Measurements from ENCODE around the gene CELA1.

The CELA1 gene

DNA sequence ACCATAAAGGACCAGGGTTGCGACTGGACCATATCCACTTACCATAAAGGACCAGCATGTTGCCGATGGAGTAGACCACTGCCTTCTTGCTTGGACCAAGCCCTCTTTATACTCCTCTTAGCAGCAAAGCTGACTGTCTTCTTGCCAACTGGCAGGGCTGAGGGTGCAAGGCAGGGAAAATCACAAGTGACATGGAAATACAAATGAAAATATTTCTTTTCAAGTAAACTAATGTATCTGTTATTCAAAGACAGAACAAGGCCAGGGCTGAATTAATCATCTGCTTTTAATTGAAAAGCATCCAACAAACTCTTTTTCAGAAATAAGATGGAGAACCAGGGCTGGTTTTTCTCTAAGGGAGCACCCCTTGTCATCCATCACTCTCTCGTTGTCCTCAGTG is at the start of gene CELA1:
Gene CELA1, minus strand, starts transcription at position 99 of the 400 bp plus-strand sequence. Its CDS starts 41 bp downstream, at position 58.
- no peak for DNase-seq (ENCODE audit: low read depth in 2 of 2)

DNA sequence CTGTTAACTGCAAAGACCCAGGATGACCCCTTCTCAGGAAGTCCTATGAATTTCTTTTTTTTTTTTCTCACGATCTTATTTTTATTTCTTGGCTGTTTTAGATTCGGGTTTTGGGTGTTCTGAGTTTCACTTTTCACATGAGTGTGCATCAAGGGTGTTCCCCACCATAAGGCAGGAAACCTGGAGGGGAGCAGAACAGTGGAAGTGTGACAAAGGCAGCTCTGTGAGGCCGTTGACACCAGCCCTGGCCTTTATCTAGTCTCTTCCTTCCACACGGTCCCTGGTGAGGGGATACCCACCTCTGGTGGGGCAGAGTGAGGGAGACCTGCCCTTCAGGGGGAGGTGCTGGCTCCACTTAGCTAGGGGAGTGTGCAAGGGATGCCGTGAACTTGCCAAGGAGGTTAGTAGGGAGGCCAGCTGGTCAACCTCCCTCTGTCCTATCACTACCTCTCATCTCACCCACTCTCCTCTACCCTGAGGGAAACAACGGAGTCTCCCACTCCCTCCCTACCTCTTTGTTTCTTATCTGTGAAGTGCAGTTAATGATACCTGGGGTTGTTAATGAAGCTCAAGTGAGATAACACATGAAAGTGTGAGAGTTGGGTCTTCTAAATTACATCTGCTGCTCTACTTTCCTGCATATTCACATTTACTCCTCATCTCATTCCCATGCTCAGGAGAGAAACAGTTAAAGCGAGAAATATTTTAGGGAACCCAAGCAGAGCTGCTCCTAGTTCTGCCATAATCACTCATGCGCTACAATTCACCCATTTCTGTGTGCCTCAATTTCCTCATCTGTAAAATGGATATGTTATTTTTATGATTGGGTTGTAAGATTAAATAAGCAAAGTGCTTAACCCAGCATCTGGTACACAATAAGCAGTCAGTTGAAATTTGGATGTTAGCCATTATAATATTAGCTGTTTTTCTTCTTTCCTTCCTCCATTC is 49.1 kb upstream of the CELA1 start:
- no peak for DNase-seq (ENCODE audit: low read depth in 2 of 2)

DNA sequence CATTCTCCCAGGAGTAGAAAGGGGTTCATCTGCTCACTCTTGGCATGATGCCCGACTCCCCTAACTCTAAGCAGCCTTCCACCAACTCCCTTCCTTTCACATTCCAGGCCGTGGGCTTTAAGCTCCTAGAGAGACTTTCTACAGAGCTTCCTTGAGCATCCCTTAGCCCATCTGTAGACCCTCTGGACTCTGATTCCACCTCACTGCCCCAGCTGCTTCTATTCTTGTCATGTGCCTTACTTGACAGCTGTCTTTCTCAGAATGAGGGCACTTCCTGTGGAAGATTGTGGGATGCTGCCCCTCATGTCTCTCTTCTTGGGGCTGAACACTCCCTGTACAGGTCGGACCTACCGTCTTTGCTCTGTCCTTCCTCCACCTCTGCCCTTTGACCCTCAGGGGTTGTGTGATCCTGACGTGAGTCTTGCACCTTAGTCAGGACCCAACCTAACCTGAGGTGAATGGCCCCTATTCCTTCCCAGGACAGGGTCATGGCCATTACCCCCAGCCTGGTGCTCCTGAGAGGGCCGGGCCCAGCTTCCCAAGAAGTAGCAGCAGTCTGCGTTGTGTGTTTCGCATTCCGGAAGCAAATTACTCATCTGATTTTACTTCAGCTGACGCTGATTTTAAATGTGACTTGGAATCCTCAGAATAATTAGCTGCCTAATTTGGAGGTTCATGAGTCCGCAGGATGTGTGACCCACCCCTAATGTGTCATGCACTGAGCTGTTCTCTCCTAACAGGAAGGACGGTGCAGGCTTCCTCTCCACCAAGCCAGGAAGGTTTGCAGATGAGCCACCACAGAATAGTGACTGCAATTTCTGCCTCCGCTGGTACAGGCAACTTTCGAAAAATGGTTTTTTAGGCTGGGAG is 47.4 kb upstream of the CELA1 start:
- DNase-seq (ENCODE audit: low read depth in 2 of 2): peak in 1 of 2 experiments; percentile 54

DNA sequence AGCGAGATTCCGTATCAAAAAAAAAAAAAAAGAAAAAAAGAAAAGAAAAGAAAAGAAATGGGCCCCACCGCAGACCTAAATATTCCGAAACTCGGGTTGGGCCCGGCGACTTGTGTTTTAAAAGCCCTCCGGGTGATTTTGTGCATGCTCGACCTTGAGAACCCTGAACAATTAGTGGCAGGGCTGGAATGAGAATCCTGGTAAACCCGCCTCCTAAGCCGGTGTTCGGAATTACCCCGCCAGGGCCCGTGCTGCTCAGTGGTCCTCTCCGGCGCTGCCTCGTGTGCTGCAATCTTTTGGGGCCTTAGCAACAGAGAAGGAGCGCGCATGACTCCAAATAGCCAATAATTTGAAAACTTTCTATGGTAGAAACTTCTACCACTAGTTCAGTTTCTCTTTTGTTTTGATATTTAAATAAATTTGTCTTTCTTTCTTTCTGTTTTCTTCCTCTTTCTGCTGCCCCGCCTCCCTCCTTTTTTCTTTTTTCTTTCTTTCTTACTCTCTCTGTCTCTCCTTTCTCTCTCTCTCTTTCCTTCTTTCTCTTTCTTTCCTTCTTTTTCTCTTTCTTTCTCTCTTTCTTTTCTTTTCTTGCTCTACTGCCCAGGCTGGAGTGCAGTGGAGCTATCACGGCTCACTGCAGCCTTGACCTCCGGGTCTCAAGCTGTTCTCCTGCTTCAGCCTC is 46.2 kb upstream of the CELA1 start:
- DNase-seq (ENCODE audit: low read depth in 2 of 2): no peak

DNA sequence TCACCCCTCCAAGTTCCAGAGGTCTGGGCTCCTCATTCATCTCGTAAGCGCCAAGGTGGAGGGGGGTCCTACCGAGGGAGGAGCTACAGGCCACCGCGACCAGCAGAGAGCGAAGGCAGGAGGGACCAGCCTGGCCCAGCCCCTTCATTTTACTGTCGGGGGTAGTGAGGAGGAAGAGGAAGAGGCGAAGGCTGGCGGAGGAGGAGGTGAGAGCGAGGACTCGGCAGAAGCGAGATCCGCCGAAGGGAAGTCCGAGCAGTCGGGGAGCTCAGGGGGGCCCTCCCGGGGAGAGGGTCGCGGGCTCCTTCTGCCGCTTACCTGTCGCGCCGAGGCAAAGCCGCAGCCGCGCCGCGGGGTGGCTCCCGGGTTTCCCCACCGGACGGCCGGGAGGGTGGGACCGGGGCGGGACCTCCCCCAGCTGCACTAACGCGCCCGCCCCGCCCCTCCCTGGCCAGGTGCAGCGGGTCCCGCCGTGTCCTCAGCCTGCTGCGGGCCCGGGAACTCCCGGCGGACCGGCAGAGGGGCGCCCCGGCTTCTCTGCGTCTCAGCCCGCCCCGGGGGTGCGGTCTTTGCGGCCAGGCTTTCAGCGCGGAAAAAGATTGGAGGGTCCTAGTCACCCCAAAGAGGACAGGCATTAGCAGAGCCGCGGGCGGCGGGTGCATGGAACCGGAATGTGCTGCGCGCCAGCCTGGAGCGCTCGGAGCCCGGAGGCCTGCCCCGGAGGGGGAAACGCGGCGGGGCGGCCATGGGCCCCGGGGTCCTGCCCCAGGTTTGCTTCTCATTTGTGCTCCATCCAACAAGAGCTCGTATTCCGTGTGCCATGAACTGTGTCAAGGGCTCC is 45.0 kb upstream of the CELA1 start, which contains the start of gene GALNT6:
Gene GALNT6, minus strand, starts transcription at position 124 of the 841 bp plus-strand sequence. CDS start 11,625 bp downstream, outside the sequence.
- DNase-seq (ENCODE audit: low read depth in 2 of 2): peak; percentile 39 to 60

DNA sequence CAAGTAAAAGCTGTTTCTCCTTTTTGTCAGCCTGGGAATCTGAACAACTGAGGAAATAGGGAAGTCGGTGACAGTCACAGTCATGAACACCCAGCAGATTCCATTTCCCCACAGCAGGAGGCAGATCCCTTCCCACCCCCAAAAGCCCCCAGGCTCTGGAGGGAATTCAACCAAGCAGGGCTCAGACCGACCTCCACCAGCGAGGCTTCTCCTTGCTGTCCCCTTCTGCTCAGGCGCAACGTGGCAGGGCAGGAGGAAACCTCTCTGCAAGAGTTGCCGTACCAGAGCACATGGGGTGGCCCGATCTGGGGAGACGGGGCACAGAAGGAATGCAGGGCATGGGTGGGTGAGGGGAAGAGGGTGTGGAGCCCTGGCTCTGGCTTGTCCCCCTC is 44.4 kb upstream of the CELA1 start:
- DNase-seq (ENCODE audit: low read depth in 2 of 2): no peak

DNA sequence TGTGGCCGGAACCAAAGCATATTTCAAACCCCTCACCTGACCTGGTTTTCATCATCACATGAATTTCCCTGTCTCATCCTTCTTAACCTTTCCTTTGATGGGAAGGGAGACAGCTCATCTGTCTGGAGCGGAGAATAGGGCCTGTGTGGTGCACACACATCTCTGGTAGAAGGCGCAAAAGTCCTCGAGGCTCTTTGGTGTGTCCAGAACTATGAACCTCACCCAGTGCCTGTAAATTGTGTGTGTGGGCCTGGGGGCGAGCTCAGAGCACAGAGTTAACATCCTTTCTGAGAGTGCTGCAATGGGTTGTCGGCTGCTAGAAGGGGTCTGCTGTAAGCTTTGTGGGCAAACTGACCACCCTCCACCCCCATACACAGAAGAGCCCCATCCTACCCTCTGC is 44.0 kb upstream of the CELA1 start:
- no peak for DNase-seq (ENCODE audit: low read depth in 2 of 2)

DNA sequence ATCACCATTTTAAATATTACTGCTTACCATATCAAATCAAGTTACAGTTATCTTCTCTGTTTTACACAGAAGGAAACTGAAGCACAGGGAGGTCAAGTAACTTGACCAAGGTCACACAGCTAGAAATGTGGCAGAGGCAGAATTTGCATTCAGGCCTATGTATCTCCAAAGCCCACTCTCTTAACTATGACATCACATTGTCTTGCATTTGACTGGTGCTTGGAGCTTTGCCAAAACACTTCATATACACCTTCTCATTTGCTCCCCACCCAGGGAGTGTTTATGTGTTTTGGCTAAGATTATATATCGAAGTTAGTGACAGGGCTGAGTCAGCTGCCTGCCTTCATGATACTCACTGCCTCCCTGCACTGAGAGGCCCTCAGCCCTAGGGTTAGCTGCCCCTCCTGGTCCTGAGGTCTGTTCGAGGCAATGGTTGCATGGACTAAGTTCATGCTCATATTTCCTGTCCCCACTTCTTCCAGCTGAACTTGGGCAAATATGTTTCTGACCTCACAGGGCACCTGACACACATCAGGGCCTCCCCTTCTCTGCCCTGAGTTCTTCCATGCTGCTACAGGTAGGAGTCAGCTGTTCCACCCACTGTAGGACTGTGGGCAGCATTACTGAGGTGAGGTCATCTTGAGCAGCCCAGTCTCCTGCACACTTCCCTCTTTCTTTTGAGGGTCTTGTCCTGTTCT is 43.0 kb upstream of the CELA1 start:
- no peak for DNase-seq (ENCODE audit: low read depth in 2 of 2)

DNA sequence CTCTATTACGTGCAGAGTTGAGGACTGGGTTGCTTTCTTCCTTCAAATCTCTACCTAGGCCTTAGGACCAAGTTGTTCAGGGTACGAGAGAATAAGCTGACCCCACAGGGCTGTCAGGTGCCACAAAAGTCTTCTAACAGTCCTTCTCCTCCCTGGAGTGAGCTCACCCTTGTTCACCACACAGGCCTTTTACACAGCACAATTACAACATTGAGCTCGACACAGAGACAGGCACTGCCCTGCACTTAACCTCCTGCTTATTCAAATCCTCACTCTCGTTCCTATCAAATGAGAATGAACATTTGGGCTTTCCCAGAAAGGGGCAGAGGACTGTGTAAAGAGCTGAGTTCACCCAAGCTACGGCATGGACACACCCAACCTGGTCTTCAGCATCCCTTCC is 42.4 kb upstream of the CELA1 start:
- DNase-seq (ENCODE audit: low read depth in 2 of 2): no peak

DNA sequence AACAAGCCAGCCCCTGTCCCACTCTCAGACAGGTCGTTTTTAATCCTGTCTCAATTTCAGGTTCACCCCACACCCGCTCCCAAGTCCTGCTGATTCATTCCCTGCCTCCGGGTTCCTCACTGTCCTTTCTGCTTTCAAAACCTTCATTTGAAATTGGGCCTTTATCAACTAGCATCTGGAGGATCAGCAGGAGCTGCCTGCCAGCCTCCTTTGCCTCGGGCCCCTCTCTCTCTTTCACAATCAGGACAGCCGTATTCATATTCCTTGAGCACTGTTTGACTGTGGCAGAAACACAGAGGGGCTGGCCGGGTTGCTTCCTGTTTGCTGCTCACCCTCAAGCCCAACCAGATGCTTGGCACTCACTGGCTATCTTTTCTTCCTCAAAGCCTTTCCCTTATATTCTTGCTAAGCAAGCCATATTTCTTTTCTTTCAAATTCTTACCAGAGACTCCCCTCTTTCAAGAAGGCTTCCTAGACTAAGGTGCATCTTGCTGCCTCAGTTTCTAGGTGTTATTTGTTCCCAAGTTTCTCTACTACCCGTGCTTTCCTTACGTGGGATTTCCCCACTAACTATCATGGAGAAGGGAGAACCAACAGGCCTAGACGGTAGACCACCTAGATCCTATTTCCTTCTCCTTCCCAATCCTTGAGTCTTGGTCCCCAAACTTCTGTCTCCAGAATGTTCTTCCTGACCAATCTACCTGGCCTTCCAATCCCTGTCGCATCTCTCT is 41.8 kb upstream of the CELA1 start:
- no peak for DNase-seq (ENCODE audit: low read depth in 2 of 2)

DNA sequence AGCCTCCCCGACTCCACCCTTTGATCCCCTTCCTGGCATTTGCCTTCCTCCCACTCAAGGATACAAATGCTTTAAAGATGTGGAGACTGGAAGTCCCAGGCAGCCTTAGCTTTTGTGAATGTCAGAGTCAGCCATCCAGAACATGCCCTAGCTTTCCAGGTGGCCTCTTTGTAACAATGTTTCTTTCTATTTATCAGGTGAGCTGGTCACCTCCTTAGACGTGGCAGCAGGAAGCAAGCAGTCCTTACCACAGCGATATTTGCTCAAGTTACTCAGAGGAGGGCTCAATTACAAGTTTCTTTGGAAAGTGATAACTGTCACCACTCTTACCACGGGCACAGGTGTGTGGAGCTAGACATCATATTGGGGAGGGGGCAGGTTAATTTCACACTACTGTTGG is 39.9 kb upstream of the CELA1 start:
- no peak for DNase-seq (ENCODE audit: low read depth in 2 of 2)

DNA sequence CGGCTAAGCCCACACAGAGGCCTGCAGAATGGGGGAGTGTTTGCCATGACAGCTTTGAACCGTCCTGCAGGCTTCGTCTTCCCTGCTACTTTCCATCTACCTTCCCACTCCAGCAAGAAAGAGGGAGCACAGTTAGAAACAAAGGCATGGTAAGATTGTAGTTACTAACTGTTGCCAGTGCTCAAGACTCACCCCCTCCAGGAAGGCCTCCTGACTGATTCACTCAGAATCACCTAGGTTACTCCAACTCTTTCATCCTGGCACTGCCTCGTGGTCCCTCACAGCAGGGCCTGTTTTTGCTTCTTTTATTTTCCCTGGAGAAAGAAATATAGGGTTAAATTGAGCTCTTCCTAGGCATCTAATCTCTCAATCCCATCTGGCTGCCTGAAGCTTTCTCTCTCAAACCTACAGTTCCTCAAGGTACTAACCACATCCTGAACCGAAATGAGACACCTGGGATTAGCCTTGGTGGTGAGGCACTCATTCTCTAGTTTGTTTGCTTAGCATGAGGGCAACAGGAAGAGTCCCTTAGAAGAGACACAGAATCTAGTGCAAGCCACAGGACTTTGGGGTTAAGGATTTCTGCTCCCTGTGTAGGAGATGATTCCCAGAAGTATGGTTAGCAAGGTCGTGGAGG is 36.9 kb upstream of the CELA1 start:
- DNase-seq (ENCODE audit: low read depth in 2 of 2): no peak

DNA sequence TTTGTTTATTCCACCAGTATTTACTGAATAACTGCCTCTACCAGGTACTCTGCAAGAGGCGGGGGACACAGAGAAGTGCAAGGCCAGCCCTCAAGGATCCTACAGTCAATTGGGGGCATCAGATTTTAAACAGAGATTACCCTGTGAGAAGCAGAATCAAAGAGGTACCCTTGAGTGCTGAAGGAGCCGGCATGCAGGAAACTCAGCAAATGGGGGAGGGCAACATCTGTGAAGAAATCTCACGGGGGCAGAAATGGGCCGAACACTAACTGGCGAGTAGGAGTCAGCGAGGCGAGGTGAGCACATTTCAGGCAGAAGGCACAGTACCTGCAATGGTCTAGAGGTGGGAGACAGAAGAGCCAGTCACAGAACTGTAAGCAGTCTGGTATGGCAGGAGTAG is 35.7 kb upstream of the CELA1 start:
- no peak for DNase-seq (ENCODE audit: low read depth in 2 of 2)

DNA sequence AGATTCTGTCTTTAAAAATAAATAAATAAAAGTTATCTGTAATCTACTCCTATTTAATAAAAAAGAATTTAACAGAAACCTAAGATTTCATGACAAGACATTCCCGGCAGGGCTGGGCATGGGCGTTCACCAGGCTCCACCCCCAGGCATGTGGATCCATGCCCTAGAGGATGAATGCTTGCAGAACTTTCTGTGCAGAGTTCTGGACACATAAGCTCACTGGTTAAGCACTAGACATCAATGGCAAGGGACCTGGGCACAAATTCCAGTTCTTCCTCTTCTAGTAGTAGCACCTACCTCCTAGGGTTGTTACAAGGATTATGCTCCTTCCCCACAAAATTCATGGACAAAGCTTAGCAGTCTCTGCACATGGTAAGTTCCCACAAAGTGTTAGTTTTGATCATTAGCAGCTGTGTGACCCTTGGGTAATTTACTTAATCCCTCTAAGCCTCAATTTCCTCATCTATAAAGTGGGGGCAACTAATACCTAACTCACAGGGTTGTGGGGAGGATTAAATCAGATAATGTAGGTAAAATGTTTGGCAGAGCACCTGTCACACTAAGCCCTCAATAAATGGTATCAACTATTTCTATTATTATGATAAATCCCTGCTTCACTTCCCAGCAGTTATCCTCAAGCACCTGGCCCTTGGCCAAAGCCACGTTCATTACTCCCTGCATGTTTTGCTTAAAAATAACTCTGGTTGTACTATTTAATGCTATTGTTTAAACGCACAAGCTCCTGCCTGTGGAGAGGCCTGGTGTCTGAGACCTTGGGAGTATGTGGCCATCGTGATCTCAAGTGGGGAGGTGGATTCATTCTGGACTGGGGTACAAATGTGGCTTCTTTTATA is 35.0 kb upstream of the CELA1 start:
- no peak for DNase-seq (ENCODE audit: low read depth in 2 of 2)

DNA sequence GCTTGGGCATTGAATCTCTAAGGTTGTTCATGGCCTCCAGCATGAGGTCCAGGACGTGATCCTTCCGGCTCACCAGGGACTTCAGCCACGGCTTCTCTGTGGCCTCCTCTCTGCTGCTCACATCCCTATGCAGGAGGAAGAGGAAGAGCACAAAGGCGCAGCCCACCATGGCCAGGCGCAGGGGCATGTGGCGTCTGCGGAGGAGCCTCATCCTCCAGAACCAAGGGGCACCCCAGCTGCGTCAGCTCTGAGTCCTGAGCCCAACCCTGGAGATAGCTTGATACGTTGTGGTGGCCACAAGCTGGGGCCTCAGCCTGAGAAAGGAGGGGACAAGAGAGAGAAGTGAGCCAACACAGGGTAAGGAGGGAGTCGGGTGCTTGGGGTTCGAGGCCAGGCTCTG is 33.1 kb upstream of the CELA1 start:
- no peak for DNase-seq (ENCODE audit: low read depth in 2 of 2)

DNA sequence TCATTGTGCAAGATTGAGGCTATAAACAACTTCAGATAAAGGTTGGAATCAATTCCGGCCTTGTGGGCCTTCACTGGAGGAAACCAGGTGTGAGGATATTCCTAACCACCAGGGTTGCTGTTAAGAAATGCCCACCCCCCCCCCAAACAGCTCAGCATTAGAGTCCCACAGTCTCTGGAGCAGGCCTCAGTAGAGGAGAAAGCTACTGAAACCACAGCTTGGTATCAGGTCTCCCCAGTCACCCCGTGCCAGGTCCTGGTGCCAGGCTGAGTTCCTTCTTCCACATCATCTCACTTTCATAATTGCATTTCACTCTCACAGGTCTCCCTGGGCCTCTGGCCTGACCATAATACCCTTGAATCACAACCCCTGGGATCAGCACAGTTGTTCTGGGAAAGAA is 32.3 kb upstream of the CELA1 start:
- DNase-seq (ENCODE audit: low read depth in 2 of 2): no peak

DNA sequence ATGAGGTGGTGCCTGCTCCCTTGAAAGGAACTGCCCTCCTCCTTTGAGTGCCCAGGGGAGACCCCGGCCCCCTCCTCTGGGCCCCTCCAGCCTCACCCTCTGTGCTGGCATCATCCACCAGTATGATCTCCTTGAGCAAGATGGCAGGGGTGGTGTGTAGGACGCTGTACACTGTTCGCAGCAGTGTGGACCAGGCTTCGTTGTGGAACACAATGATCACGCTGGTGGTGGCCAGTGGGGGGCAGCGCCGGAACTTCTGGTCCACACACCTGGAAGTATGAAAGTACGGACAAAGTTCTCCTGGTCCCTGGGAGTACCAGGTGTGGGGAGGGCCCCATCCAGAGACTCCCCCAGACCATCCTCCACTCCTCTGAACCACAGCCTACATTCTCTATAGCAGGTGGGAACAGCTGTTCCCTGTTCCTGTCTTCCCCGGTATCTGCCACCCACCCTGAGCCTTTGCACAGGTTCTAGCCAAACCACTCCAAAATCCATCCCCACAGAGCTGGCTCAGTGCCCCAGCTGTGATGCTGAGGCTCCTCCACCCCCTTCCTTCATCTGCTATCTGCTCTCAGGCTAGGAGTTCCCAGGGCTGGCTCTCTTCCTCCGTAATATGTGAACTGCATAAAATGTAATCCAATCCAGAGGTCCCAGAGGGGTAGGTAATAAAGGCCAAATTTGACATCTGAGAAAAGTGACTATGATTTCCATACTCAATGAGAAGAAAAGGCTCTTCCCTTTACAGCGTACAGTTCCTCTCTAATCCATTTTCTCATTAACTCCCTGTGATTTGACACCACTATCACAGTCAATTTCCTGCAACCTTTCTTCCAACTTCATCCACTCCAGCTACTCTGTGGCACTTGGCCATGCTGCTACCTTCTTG is 30.9 kb upstream of the CELA1 start:
- DNase-seq (ENCODE audit: low read depth in 2 of 2): no peak

Measured in stimulated activated CD4-positive, alpha-beta T cell treated with anti-CD3 and anti-CD28 coated beads, Interleukin-12 subunit alpha, Interleukin-12 subunit beta, amount 100 ng/mL, for 24 hours (primary cell).